K562 (cell line): Measurements from ENCODE around the gene ARID3C. TPM values are rescaled to one million over a fixed set of nuclear protein-coding genes. Genes with fewer than 3 reads are reported as not detected.

Source experiments
- ARNT ChIP-seq, 2 experiments: fragments of 450-650 bp; IDR thresholded peaks; 2 replicates each; pipeline ENCODE4 v1.6.1; 2016; ENCODE audit warnings: mild to moderate bottlenecking in 1 of 2
- CHD7 ChIP-seq: fragments of 200-600 bp; sonication (generic); IDR thresholded peaks from one replicate; pipeline ENCODE4 v1.6.1; 2012; ENCODE audit warnings: mild to moderate bottlenecking, low read depth, low read length, inconsistent platforms
- DPF2 ChIP-seq: fragments of 450-650 bp; IDR thresholded peaks from 2 replicates; pipeline ENCODE4 v1.6.1; 2016
- GABPA ChIP-seq: fragments of 200-800 bp; sonication (Bioruptor generic); conservative IDR thresholded peaks from 2 replicates; pipeline ENCODE4 v1.6.1; 2016; ENCODE audit warnings: low read depth, missing genetic modification characterization, missing compliant biosample characterization
- HMG20B ChIP-seq: fragments of 250-450 bp; sonication (Bioruptor Pico); IDR thresholded peaks from 2 replicates; pipeline ENCODE4 v1.5.0; 2021; ENCODE audit warnings: mild to moderate bottlenecking
- IFI16 ChIP-seq: fragments of 250-450 bp; sonication (Bioruptor Pico); IDR thresholded peaks from 2 replicates; pipeline ENCODE4 v2.1.2; 2022; ENCODE audit warnings: mild to moderate bottlenecking, inconsistent platforms
- RFX7 ChIP-seq: fragments of 250-450 bp; sonication (Bioruptor Pico); IDR thresholded peaks from 2 replicates; pipeline ENCODE4 v1.5.1; 2021; ENCODE audit warnings: mild to moderate bottlenecking
- STAG1 ChIP-seq: sonication (generic); formaldehyde crosslinking; IDR thresholded peaks from 2 replicates; pipeline ENCODE4 v1.5.0; 2020; ENCODE audit warnings: missing genetic modification reagents, borderline replicate concordance
- STAT5A ChIP-seq: IDR thresholded peaks from 2 replicates; pipeline ENCODE4 v1.6.1; 2012; ENCODE audit warnings: low read length, inconsistent platforms, borderline replicate concordance
- U2AF2 ChIP-seq: fragments of 200-400 bp; formaldehyde crosslinking; optimal IDR thresholded peaks from 2 replicates; pipeline ENCODE3; 2017; ENCODE audit warnings: low read depth, mild to moderate bottlenecking, low read length
- XRCC5 ChIP-seq: fragments of 200-400 bp; formaldehyde crosslinking; IDR thresholded peaks from 2 replicates; pipeline ENCODE4 v1.6.1; 2017; ENCODE audit warnings: low read depth, mild to moderate bottlenecking, low read length
- YY1 ChIP-seq, 3 experiments: IDR thresholded peaks; 2 replicates each; pipeline ENCODE4 v1.6.1; 2011; ENCODE audit warnings: low read length in 2 of 3, mild to moderate bottlenecking in 2 of 3, moderate library complexity in 2 of 3, borderline replicate concordance in 1 of 3, control low read depth in 1 of 3, low read depth in 1 of 3; ENCODE audit not compliant: insufficient read depth in 3 of 3, insufficient replicate concordance in 2 of 3, control insufficient read depth in 1 of 3, insufficient read length in 1 of 3; ENCODE audit errors: extremely low read depth in 1 of 3
- ZNF212 ChIP-seq: fragments of 450-650 bp; formaldehyde crosslinking; IDR thresholded peaks from 2 replicates; pipeline ENCODE4 v1.4.0; 2020; ENCODE audit warnings: mild to moderate bottlenecking
- ZNF431 ChIP-seq: sonication (generic); formaldehyde crosslinking; IDR thresholded peaks from 2 replicates; pipeline ENCODE4 v1.8.0; 2022; ENCODE audit warnings: mild to moderate bottlenecking, missing genetic modification reagents
- ZNF57 ChIP-seq: fragments of 450-650 bp; formaldehyde crosslinking; IDR thresholded peaks from 2 replicates; pipeline ENCODE4 v1.4.0; 2020; ENCODE audit warnings: mild to moderate bottlenecking, moderate library complexity
- polyA plus RNA-seq, 8 experiments: library from polyadenylated mRNA; depleted of rRNA in 4 of 8; stranded (reverse) in 5 of 8; unstranded in 3 of 8; fragments of >200 nt; fragmentation: Nextera tagmentation in 2 of 8; fragmentation: Illumina TruSeq in 1 of 8; extraction: Ambion mirVana in 2 of 8; extraction: Trizol in 1 of 8; gene quantifications; 2 replicates each; pipeline versions ENCODE4 v1.2.1 to v1.2.3, GENCODE V29; 2011 to 2014; ENCODE audit warnings: inconsistent platforms in 1 of 8, missing spikeins in 1 of 8
- total RNA-seq, 7 experiments: library from RNA; depleted of rRNA in 6 of 7; stranded (reverse); fragments of >200 nt in 6 of 7; fragmentation: Illumina TruSeq in 2 of 7; extraction: Trizol in 2 of 7; gene quantifications; 2 replicates each; pipeline versions ENCODE4 v1.2.1 to v1.2.3, GENCODE V29; 2011 to 2021; ENCODE audit warnings: low replicate concordance in 1 of 7

ARID3C gene
- total and polyA plus RNA-seq, 9 of the 15 experiments (the other 6 are each of a cell fraction or from before 2014, with no cell fraction given) = not detected

- TF ChIP-seq CHD7 (no peak), HMG20B (CRISPR knock-in tag) (no peak), U2AF2 (no peak), ARNT (IDR thresholded peaks at IDR 0.05) (peak in 1 of 2 experiments; percentile 66; a peak in 1 of 4 replicates), STAT5A (no peak), IFI16 (no peak), ZNF212 (no peak), XRCC5 (no peak), YY1 (IDR thresholded peaks at IDR 0.05; ENCODE audit: borderline replicate concordance in 1 of 3, control insufficient read depth in 1 of 3, extremely low read depth in 1 of 3, insufficient read depth in 3 of 3, insufficient read length in 1 of 3, insufficient replicate concordance in 2 of 3, low read depth in 1 of 3, low read length in 2 of 3) (no peak), STAG1 (CRISPR knock-in tag) (no peak), ZNF431 (CRISPR knock-in tag) (no peak), RFX7 (CRISPR knock-in tag) (no peak), GABPA (tag) (peak; percentile 93), DPF2 (peak; percentile 77; the same call in 1 of the 2 replicates), ZNF57 (CRISPR knock-in tag) (no peak)
Measured at GRCh38 chr9:34665381-34666250, 36.8 kb upstream of the ARID3C start (continued).
